H1 (cell line): ENCODE data around the gene ANGPTL5. TPM values are rescaled to one million over a fixed set of nuclear protein-coding genes. Genes with fewer than 3 reads are reported as not detected.

Source experiments
- CTCF ChIA-PET: fragments of 300-600 bp; sonication (Branson Sonifier 250); formaldehyde crosslinking; loops from one replicate; lab custom pipeline; 2021; ENCODE audit not compliant: partially characterized antibody; lab: Charles Lee
- POLR2A ChIA-PET: fragments of 300-600 bp; sonication (Branson Sonifier 250); formaldehyde crosslinking; loops from one replicate; lab custom pipeline; 2021; ENCODE audit warnings: inconsistent platforms; ENCODE audit not compliant: partially characterized antibody; lab: Charles Lee
- DNase-seq, 2 experiments: peaks; one replicate each; pipeline versions ENCODE4 v3.0.0 to v3.0.0-alpha.2; 2010 to 2022; ENCODE audit warnings: low spot score in 2 of 2, low read depth in 1 of 2, mixed read lengths in 1 of 2
- FAIRE-seq: peaks from 2 replicates; lab custom pipeline; 2011; peaks lifted over from hg19 to GRCh38; lab: Jason Lieb, UNC
- H2AFZ ChIP-seq: 2 replicates; pipeline ENCODE4 v1.8.1; 2012; ENCODE audit warnings: low read length, inconsistent platforms
- H2AK5ac ChIP-seq: 2 replicates; pipeline ENCODE4 v1.6.1; 2013; ENCODE audit warnings: low read depth, low read length
- H2BK120ac ChIP-seq: replicated peaks from 2 replicates; pipeline ENCODE3; 2013; ENCODE audit warnings: low read depth, low read length, inconsistent platforms
- H2BK12ac ChIP-seq: 2 replicates; pipeline ENCODE4 v1.6.1; 2013; ENCODE audit warnings: low read depth, low read length
- H2BK15ac ChIP-seq: 2 replicates; pipeline ENCODE4 v1.6.1; 2013; ENCODE audit warnings: low read length
- H2BK20ac ChIP-seq: 2 replicates; pipeline ENCODE4 v1.6.1; 2013; ENCODE audit warnings: low read length
- H2BK5ac ChIP-seq: 2 replicates; pipeline ENCODE4 v1.6.1; 2013; ENCODE audit warnings: low read depth, low read length
- H3K14ac ChIP-seq: 2 replicates; pipeline ENCODE4 v1.6.1; 2013; ENCODE audit warnings: inconsistent platforms; ENCODE audit not compliant: insufficient read length
- H3K18ac ChIP-seq: 2 replicates; pipeline ENCODE4 v1.6.1; 2013; ENCODE audit warnings: low read length; ENCODE audit errors: extremely low read depth
- H3K23ac ChIP-seq: 2 replicates; pipeline ENCODE4 v1.6.1; 2013; ENCODE audit warnings: inconsistent platforms; ENCODE audit not compliant: insufficient read length
- H3K23me2 ChIP-seq: 2 replicates; pipeline ENCODE4 v1.6.1; 2013; ENCODE audit warnings: low read depth, low read length
- H3K27ac ChIP-seq: 2 replicates; pipeline ENCODE4 v1.6.1; 2011; ENCODE audit warnings: low read depth, low read length, inconsistent platforms
- H3K27me3 ChIP-seq, 4 experiments: replicated peaks in 1 of 4; 1 replicate in 1 of 4; 2 replicates in 3 of 4; pipeline versions ENCODE4 v1.6.1 to v1.8.1; 2011 to 2013; ENCODE audit warnings: low read length in 3 of 4, mild to moderate bottlenecking in 3 of 4, inconsistent platforms in 2 of 4, mixed read lengths in 2 of 4, moderate library complexity in 1 of 4; ENCODE audit not compliant: control insufficient read depth in 3 of 4, insufficient read depth in 3 of 4; ENCODE audit errors: extremely low read depth in 1 of 4
- H3K36me3 ChIP-seq, 4 experiments: 2 replicates each; pipeline versions ENCODE4 v1.6.1 to v1.8.1; 2011 to 2013; ENCODE audit warnings: mild to moderate bottlenecking in 4 of 4, low read length in 3 of 4, moderate library complexity in 2 of 4, control low read depth in 1 of 4, inconsistent platforms in 1 of 4; ENCODE audit not compliant: insufficient read depth in 4 of 4, control insufficient read depth in 2 of 4
- H3K4ac ChIP-seq: replicated peaks from 2 replicates; pipeline ENCODE3; 2013; ENCODE audit warnings: low read length, low read depth, mixed read lengths, inconsistent platforms; ENCODE audit not compliant: insufficient read length
- H3K4me1 ChIP-seq, 4 experiments: replicated peaks in 1 of 4; 1 replicate in 1 of 4; 2 replicates in 3 of 4; pipeline versions ENCODE4 v1.6.1 to v1.8.1; 2011 to 2013; ENCODE audit warnings: low read length in 3 of 4, inconsistent platforms in 2 of 4, mixed read lengths in 1 of 4; ENCODE audit not compliant: insufficient read depth in 4 of 4, control insufficient read depth in 3 of 4
- H3K4me2 ChIP-seq, 2 experiments: 2 replicates each; pipeline versions ENCODE4 v1.6.1 to v1.8.1; 2011 to 2013; ENCODE audit warnings: low read depth in 2 of 2, low read length in 2 of 2, control low read depth in 1 of 2, inconsistent platforms in 1 of 2, mild to moderate bottlenecking in 1 of 2; ENCODE audit not compliant: insufficient read depth in 1 of 2
- H3K4me3 ChIP-seq, 4 experiments: fragments of 200-600, 300-600 bp in 1 of 4; sonication (generic), shearing (Covaris generic), sonication (Bioruptor Twin) in 1 of 4; 2 replicates each; pipeline versions ENCODE4 v1.5.1 to v1.8.1; 2011 to 2016; ENCODE audit warnings: low read length in 4 of 4, low read depth in 3 of 4, control low read depth in 2 of 4, inconsistent platforms in 2 of 4, mild to moderate bottlenecking in 2 of 4, mixed read lengths in 1 of 4, moderate library complexity in 1 of 4; ENCODE audit not compliant: insufficient read depth in 2 of 4; ENCODE audit errors: extremely low read depth in 1 of 4
- H3K56ac ChIP-seq: replicated peaks from 2 replicates; pipeline ENCODE3; 2013; ENCODE audit warnings: low read depth, mild to moderate bottlenecking, mixed read lengths, low read length, inconsistent platforms; ENCODE audit not compliant: insufficient read length
- H3K79me1 ChIP-seq: 2 replicates; pipeline ENCODE4 v1.6.1; 2013; ENCODE audit warnings: low read depth, low read length, control low read depth
- H3K79me2 ChIP-seq, 2 experiments: 2 replicates each; pipeline versions ENCODE4 v1.6.1 to v1.8.1; 2012 to 2013; ENCODE audit warnings: low read length in 2 of 2, mild to moderate bottlenecking in 2 of 2, inconsistent platforms in 1 of 2; ENCODE audit not compliant: insufficient read depth in 2 of 2, control insufficient read depth in 1 of 2
- H3K9ac ChIP-seq, 4 experiments: replicated peaks in 1 of 4; 1 replicate in 1 of 4; 2 replicates in 3 of 4; pipeline versions ENCODE4 v1.6.1 to v1.8.1; 2011 to 2013; ENCODE audit warnings: low read depth in 3 of 4, low read length in 3 of 4, control low read depth in 2 of 4, mild to moderate bottlenecking in 2 of 4, moderate library complexity in 2 of 4, inconsistent platforms in 1 of 4; ENCODE audit errors: extremely low read depth in 1 of 4
- H3K9me3 ChIP-seq, 2 experiments: 2 replicates each; pipeline versions ENCODE4 v1.6.1 to v1.8.1; 2012 to 2013; ENCODE audit warnings: mild to moderate bottlenecking in 2 of 2, moderate library complexity in 2 of 2, control low read depth in 1 of 2, inconsistent platforms in 1 of 2, low read depth in 1 of 2, low read length in 1 of 2, mixed read lengths in 1 of 2; ENCODE audit not compliant: insufficient read depth in 2 of 2
- H4K20me1 ChIP-seq, 2 experiments: replicated peaks in 1 of 2; 2 replicates each; pipeline versions ENCODE3 to v1.8.1; 2011 to 2013; ENCODE audit warnings: inconsistent platforms in 2 of 2, low read length in 2 of 2, mild to moderate bottlenecking in 1 of 2; ENCODE audit not compliant: insufficient read depth in 2 of 2, control insufficient read depth in 1 of 2
- H4K5ac ChIP-seq: 2 replicates; pipeline ENCODE4 v1.6.1; 2013; ENCODE audit warnings: low read length, low read depth, mixed read lengths, inconsistent platforms; ENCODE audit not compliant: insufficient read length
- H4K8ac ChIP-seq: 2 replicates; pipeline ENCODE4 v1.8.0; 2013; ENCODE audit warnings: mild to moderate bottlenecking, moderate library complexity, low read length, inconsistent platforms; ENCODE audit not compliant: insufficient read depth; ENCODE audit errors: extremely low read depth
- H4K91ac ChIP-seq: replicated peaks from 2 replicates; pipeline ENCODE3; 2013; ENCODE audit warnings: low read length, mixed read lengths, inconsistent platforms; ENCODE audit not compliant: insufficient read length
- BRCA1 ChIP-seq: IDR thresholded peaks from 2 replicates; pipeline ENCODE4 v1.6.1; 2012; ENCODE audit warnings: low read depth, low read length, improper control_type of control experiment
- CHD1 ChIP-seq: IDR thresholded peaks from 2 replicates; pipeline ENCODE4 v1.6.1; 2012; ENCODE audit warnings: low read depth, low read length, improper control_type of control experiment
- EP300 ChIP-seq, 2 experiments: IDR thresholded peaks; 1 replicate in 1 of 2; 2 replicates in 1 of 2; pipeline ENCODE4 v1.6.1; 2011 to 2012; ENCODE audit warnings: low read depth in 2 of 2, low read length in 2 of 2, mild to moderate bottlenecking in 2 of 2, borderline replicate concordance in 1 of 2, inconsistent platforms in 1 of 2, moderate library complexity in 1 of 2
- GABPA ChIP-seq: IDR thresholded peaks from 2 replicates; pipeline ENCODE4 v1.6.1; 2011; ENCODE audit warnings: mild to moderate bottlenecking, low read length, moderate library complexity, borderline replicate concordance; ENCODE audit not compliant: insufficient read depth
- KDM1A ChIP-seq: fragments of 200-600, 300-600 bp; sonication (generic); IDR thresholded peaks from 2 replicates; pipeline ENCODE4 v1.7.1; 2016; ENCODE audit warnings: mild to moderate bottlenecking, low read length, borderline replicate concordance
- POU5F1 ChIP-seq: IDR thresholded peaks from 2 replicates; pipeline ENCODE4 v1.6.1; 2011; ENCODE audit warnings: low read depth, mild to moderate bottlenecking, low read length, moderate library complexity
- RAD21 ChIP-seq, 2 experiments: IDR thresholded peaks in 1 of 2; conservative IDR thresholded peaks in 1 of 2; 2 replicates each; pipeline ENCODE4 v1.6.1; 2011; ENCODE audit warnings: low read depth in 2 of 2, low read length in 2 of 2, improper control_type of control experiment in 1 of 2, inconsistent platforms in 1 of 2, mild to moderate bottlenecking in 1 of 2, moderate library complexity in 1 of 2
- RXRA ChIP-seq: IDR thresholded peaks from 2 replicates; pipeline ENCODE4 v1.6.1; 2011; ENCODE audit warnings: low read depth, mild to moderate bottlenecking, low read length, moderate library complexity; ENCODE audit not compliant: insufficient read depth
- SIX5 ChIP-seq: IDR thresholded peaks from 2 replicates; pipeline ENCODE4 v1.6.1; 2011; ENCODE audit warnings: mild to moderate bottlenecking, low read depth, low read length
- SP1 ChIP-seq: IDR thresholded peaks from 2 replicates; pipeline ENCODE4 v1.6.1; 2011; ENCODE audit warnings: low read depth, low read length
- TCF12 ChIP-seq: IDR thresholded peaks from 2 replicates; pipeline ENCODE4 v1.6.1; 2011; ENCODE audit warnings: low read depth, mild to moderate bottlenecking, low read length
- WGBS, 2 experiments: shearing (Covaris generic) in 1 of 2; methylation state at CpG; one replicate each; pipeline versions ENCODE4 v1.1.6 to v1.1.7; 2013 to 2015; ENCODE audit warnings: low lambda C conversion rate in 2 of 2, mixed read lengths in 2 of 2, inconsistent platforms in 1 of 2, low coverage in 1 of 2, missing lambda C conversion rate in 1 of 2; ENCODE audit not compliant: insufficient replicate concordance in 2 of 2, insufficient coverage in 1 of 2, insufficient read length in 1 of 2; ENCODE audit errors: extremely low coverage in 1 of 2, missing lambda C conversion rate in 1 of 2; 5-methylcytosine and 5-hydroxymethylcytosine counted together
- polyA plus RNA-seq, 7 experiments: library from polyadenylated mRNA; depleted of rRNA in 3 of 7; stranded (reverse) in 5 of 7; unstranded in 2 of 7; fragments of >200 nt in 5 of 7; fragments of 200-250 nt in 2 of 7; gene quantifications; 1 replicate in 5 of 7; 2 replicates in 1 of 7; 4 replicates in 1 of 7; pipeline versions ENCODE4 v1.2.1 to v1.2.3, GENCODE V29; 2011 to 2013; ENCODE audit warnings: missing spikeins in 2 of 7, mixed read lengths in 2 of 7
- total RNA-seq: library from RNA; stranded (reverse); fragmentation: NEBNext Ultra II Directional; extraction: Animal tissue kit (Norgen Biotek cat#: 25700); gene quantifications from 2 replicates; pipeline ENCODE4 v1.2.1, GENCODE V29; 2021
- TF ChIP-seq, protein P1 (sequence below), 3 experiments: IDR thresholded peaks; 1 replicate in 2 of 3; 2 replicates in 1 of 3; pipeline versions ENCODE4 v1.5.1 to v1.6.1; 2011; ENCODE audit warnings: low read length in 3 of 3, mild to moderate bottlenecking in 3 of 3, inconsistent platforms in 2 of 3, low read depth in 1 of 3, moderate library complexity in 1 of 3; ENCODE audit not compliant: insufficient read depth in 1 of 3; ENCODE audit errors: control extremely low read depth in 1 of 3

Gene ANGPTL5
- total and polyA plus RNA-seq, 2 of the 8 experiments (the other 6 are each of a cell fraction or from before 2014, with no cell fraction given): not detected

GRCh38 chr11:101907815-101908214 lies 8.5 kb downstream of the ANGPTL5 start:
- no peak for FAIRE-seq
- no peaks in the 10 kb centered on the region for H3K9me3 ChIP-seq
- no peak overlapping the region for H2BK20ac ChIP-seq
- no peak overlapping the region for H2BK120ac ChIP-seq
- H3K14ac ChIP-seq: no peak overlapping the region
- no peak overlapping the region for H3K27ac ChIP-seq
- H4K20me1 ChIP-seq: no peaks in the 10 kb centered on the region
- ChIA-PET POLR2A (interaction anchor here (1.4 kb wide), 1 partner anchor 18 kb away, joined by 3 read pairs; no protein-coding TSS in a partner anchor), CTCF (interaction anchor here (1.2 to 1.3 kb wide), 2 partner anchors 14 to 98 kb away, joined by 3 to 5 read pairs; no protein-coding TSS in a partner anchor)
- no peak overlapping the region for H3K9ac ChIP-seq
- no peak overlapping the region for H3K4me3 ChIP-seq
- no peaks in the 10 kb centered on the region for H3K79me2 ChIP-seq
- no peak overlapping the region for H3K56ac ChIP-seq
- H4K5ac ChIP-seq: no peak overlapping the region
- H3K23me2 ChIP-seq: no peaks in the 10 kb centered on the region
- no peaks in the 10 kb centered on the region for H3K36me3 ChIP-seq
- no peak overlapping the region for H3K23ac ChIP-seq
- H4K8ac ChIP-seq: no peak overlapping the region
- no peak overlapping the region for H3K4me2 ChIP-seq
- H2BK12ac ChIP-seq: no peak overlapping the region
- H3K4ac ChIP-seq: no peak overlapping the region
- no peaks in the 10 kb centered on the region for H3K27me3 ChIP-seq
- H4K91ac ChIP-seq: no peak overlapping the region
- no peaks in the 10 kb centered on the region for H3K79me1 ChIP-seq
- no peak overlapping the region for H2AK5ac ChIP-seq
- H3K4me1 ChIP-seq: no peaks in the 10 kb centered on the region
- WGBS, 2 experiments: 94% methylated on average over 1 of the region's 1 CpG; no CpG with 5 or more reads in 1 of the 2 experiments
- no peak overlapping the region for H3K18ac ChIP-seq
- no peak overlapping the region for H2BK5ac ChIP-seq
- no peak overlapping the region for H2BK15ac ChIP-seq
- no peak for DNase-seq
- H2AFZ ChIP-seq: no peak overlapping the region
- no peak for TF ChIP-seq TCF12
- TF ChIP-seq KDM1A: no peak
- no peak for TF ChIP-seq SP1
- no peak for TF ChIP-seq RXRA
- no peak for TF ChIP-seq POU5F1
- TF ChIP-seq, protein P1, sequence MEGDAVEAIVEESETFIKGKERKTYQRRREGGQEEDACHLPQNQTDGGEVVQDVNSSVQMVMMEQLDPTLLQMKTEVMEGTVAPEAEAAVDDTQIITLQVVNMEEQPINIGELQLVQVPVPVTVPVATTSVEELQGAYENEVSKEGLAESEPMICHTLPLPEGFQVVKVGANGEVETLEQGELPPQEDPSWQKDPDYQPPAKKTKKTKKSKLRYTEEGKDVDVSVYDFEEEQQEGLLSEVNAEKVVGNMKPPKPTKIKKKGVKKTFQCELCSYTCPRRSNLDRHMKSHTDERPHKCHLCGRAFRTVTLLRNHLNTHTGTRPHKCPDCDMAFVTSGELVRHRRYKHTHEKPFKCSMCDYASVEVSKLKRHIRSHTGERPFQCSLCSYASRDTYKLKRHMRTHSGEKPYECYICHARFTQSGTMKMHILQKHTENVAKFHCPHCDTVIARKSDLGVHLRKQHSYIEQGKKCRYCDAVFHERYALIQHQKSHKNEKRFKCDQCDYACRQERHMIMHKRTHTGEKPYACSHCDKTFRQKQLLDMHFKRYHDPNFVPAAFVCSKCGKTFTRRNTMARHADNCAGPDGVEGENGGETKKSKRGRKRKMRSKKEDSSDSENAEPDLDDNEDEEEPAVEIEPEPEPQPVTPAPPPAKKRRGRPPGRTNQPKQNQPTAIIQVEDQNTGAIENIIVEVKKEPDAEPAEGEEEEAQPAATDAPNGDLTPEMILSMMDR (IDR thresholded peaks at IDR 0.05; ENCODE audit: control extremely low read depth in 1 of 3, insufficient read depth in 1 of 3, low read depth in 1 of 3, low read length in 3 of 3): no peak
- no peak for TF ChIP-seq GABPA
- no peak for TF ChIP-seq EP300 (IDR thresholded peaks at IDR 0.05; ENCODE audit: borderline replicate concordance in 1 of 2, low read depth in 2 of 2, low read length in 2 of 2)
- TF ChIP-seq BRCA1: no peak
- TF ChIP-seq RAD21 (IDR thresholded peaks at IDR 0.05 in 1 of 2, conservative IDR thresholded peaks at IDR 0.05 in 1 of 2; ENCODE audit: low read depth in 2 of 2, low read length in 2 of 2): no peak
- no peak for TF ChIP-seq SIX5
- no peak for TF ChIP-seq CHD1
